Uterus (tissue), 4 donors: ENCODE results near the gene SCD. TPM values are rescaled to one million over a fixed set of nuclear protein-coding genes. Genes with fewer than 3 reads are reported as not detected.

Experiments used
- DNase-seq, 2 donors: peaks; one replicate each; pipeline ENCODE4 v3.0.0-alpha.2; 2019 to 2020
- H3K27ac ChIP-seq, 2 donors: fragments of 200-600 bp; sonication (generic); 1 replicate in 1 of 2; 2 replicates in 1 of 2; pipeline ENCODE4 v1.5.1; 2016 to 2018
- H3K27me3 ChIP-seq, 2 donors: fragments of 200-600 bp; sonication (generic); one replicate each; pipeline ENCODE4 v1.5.1; 2018 to 2019; ENCODE audit warnings: control low read depth in 1 of 2
- H3K36me3 ChIP-seq, 2 donors: fragments of 200-600 bp; sonication (generic); one replicate each; pipeline ENCODE4 v1.5.1; 2019; ENCODE audit warnings: control low read depth in 1 of 2
- H3K4me1 ChIP-seq, 2 donors: fragments of 200-600 bp; sonication (generic); one replicate each; pipeline ENCODE4 v1.5.1; 2018 to 2019; ENCODE audit warnings: control low read depth in 1 of 2
- H3K4me3 ChIP-seq, 2 donors: fragments of 200-600 bp; sonication (generic); 1 replicate in 1 of 2; 2 replicates in 1 of 2; pipeline ENCODE4 v1.5.1; 2018 to 2019; ENCODE audit warnings: mild to moderate bottlenecking in 1 of 2
- H3K9me3 ChIP-seq, 2 donors: fragments of 200-600 bp; sonication (generic); one replicate each; pipeline ENCODE4 v1.5.1; 2019; ENCODE audit warnings: control low read depth in 1 of 2
- CTCF ChIP-seq, 4 experiments: fragments of 200-600 bp in 2 of 4; fragments of 450-650 bp in 2 of 4; sonication (generic) in 2 of 4; IDR thresholded peaks; one replicate each; pipeline ENCODE4 v1.5.1; 2016 to 2019; ENCODE audit warnings: antibody characterized with exemption in 4 of 4, mild to moderate bottlenecking in 2 of 4, moderate library complexity in 1 of 4
- POLR2A ChIP-seq, 2 donors: fragments of 450-650 bp; IDR thresholded peaks; one replicate each; pipeline ENCODE4 v1.6.1; 2016; ENCODE audit warnings: antibody characterized with exemption in 2 of 2, mild to moderate bottlenecking in 1 of 2, moderate library complexity in 1 of 2
- intact Hi-C: fragments of 100-400 bp; cut with DNase I; formaldehyde crosslinking; loops from one replicate; pipeline ENCODE4 v1.15.1; 2023; ENCODE audit warnings: low total_unique reads
- total RNA-seq, 4 donors: library from RNA; depleted of rRNA in 3 of 4; stranded (reverse); fragments of >200 nt in 3 of 4; gene quantifications; one replicate each; pipeline versions ENCODE4 v1.1.0 to v1.2.4, GENCODE V29; 2014 to 2023
- donor health status: DM: yes; HTN: yes; CAD: no.

Gene SCD
- total RNA-seq, 4 donors from 2014 or later: 0.59 to 29.8 (median 6.0) TPM

- peak; percentile 28 for DNase-seq
- Histone ChIP-seq H3K27ac (peak overlapping the region in 1 of 2 donors; percentile 33), H3K4me1 (no peaks in the 10 kb centered on the region), H3K9me3 (no peaks in the 10 kb centered on the region), H3K27me3 (no peaks in the 10 kb centered on the region), H3K36me3 (no peaks in the 10 kb centered on the region), H3K4me3 (no peak overlapping the region)
- intact Hi-C loops: no loop called here
- TF ChIP-seq POLR2A (IDR thresholded peaks at IDR 0.05): no peak
- no peak for TF ChIP-seq CTCF (IDR thresholded peaks at IDR 0.05)
These were observed 23.9 kb downstream of the SCD start for GRCh38 chr10:100370714-100371481.

- H3K27me3 ChIP-seq: no peaks in the 10 kb centered on the region
- intact Hi-C loops: no loop called here
- no peaks in the 10 kb centered on the region for H3K36me3 ChIP-seq
- DNase-seq: no peak
- TF ChIP-seq POLR2A (IDR thresholded peaks at IDR 0.05): no peak
- TF ChIP-seq CTCF (IDR thresholded peaks at IDR 0.05): no peak
- no peaks in the 10 kb centered on the region for H3K4me1 ChIP-seq
- H3K27ac ChIP-seq: peak overlapping the region in 1 of 2 donors; percentile 33
- no peaks in the 10 kb centered on the region for H3K9me3 ChIP-seq
- no peak overlapping the region for H3K4me3 ChIP-seq
These were observed 24.5 kb downstream of the SCD start for GRCh38 chr10:100371482-100372027.

- Histone ChIP-seq H3K27ac (peak overlapping the region; percentile 96 to 97), H3K36me3 (no peaks in the 10 kb centered on the region), H3K4me3 (peak overlapping the region; percentile 53 to 56), H3K4me1 (no peaks in the 10 kb centered on the region), H3K27me3 (no peaks in the 10 kb centered on the region), H3K9me3 (no peaks in the 10 kb centered on the region)
- no peak for DNase-seq
- TF ChIP-seq POLR2A (IDR thresholded peaks at IDR 0.05): no peak
- TF ChIP-seq CTCF (IDR thresholded peaks at IDR 0.05): no peak
- intact Hi-C loops: no loop called here
These were observed 25.6 kb downstream of the SCD start for GRCh38 chr10:100372415-100373297.

GRCh38 chr10:100373298-100374199 is 26.5 kb downstream of the SCD start:
- TF ChIP-seq CTCF (IDR thresholded peaks at IDR 0.05) (no peak), POLR2A (IDR thresholded peaks at IDR 0.05) (peak; percentile 52 to 58)
- Histone ChIP-seq H3K27ac (peak overlapping the region; percentile 96 to 97), H3K9me3 (no peaks in the 10 kb centered on the region), H3K4me1 (no peaks in the 10 kb centered on the region), H3K36me3 (no peaks in the 10 kb centered on the region), H3K27me3 (no peaks in the 10 kb centered on the region), H3K4me3 (peak overlapping the region; percentile 53 to 56)
- intact Hi-C loops: no loop called here
- peak; percentile 93 to 98 for DNase-seq
